Pancreas (tissue), 10 donors: ENCODE measurements around the gene ZNF212. TPM values are rescaled to one million over a fixed set of nuclear protein-coding genes. Genes with fewer than 3 reads are reported as not detected.

ENCODE experiments used
- ATAC-seq, 4 donors: fragments of 200-7000 bp; cut with Tn5 transposase; one replicate each; pipeline versions ENCODE4 v1.8.0 to v1.9.1; 2020; ENCODE audit warnings: mild to moderate bottlenecking in 4 of 4, moderate library complexity in 4 of 4
- DNase-seq, 6 donors: peaks; one replicate each; pipeline ENCODE4 v3.0.0-alpha.2; 2020
- FAIRE-seq: peaks from 2 replicates; lab custom pipeline; 2012; peaks lifted over from hg19 to GRCh38; lab: Jason Lieb, UNC
- H3K27ac ChIP-seq, 4 donors: fragments of 200-600 bp; sonication (generic); 1 replicate in 3 of 4; 2 replicates in 1 of 4; pipeline versions ENCODE4 v1.5.0 to v1.8.0; 2020
- H3K27me3 ChIP-seq, 4 donors: fragments of 200-600 bp; one replicate each; pipeline ENCODE4 v1.8.0; 2021
- H3K36me3 ChIP-seq, 3 donors: fragments of 200-600 bp; sonication (generic) in 1 of 3; one replicate each; pipeline versions ENCODE4 v1.5.0 to v1.8.0; 2020 to 2021
- H3K4me1 ChIP-seq, 3 donors: fragments of 200-600 bp; one replicate each; pipeline ENCODE4 v1.8.0; 2021
- H3K4me3 ChIP-seq, 4 donors: fragments of 200-600 bp; sonication (generic) in 2 of 4; one replicate each; pipeline versions ENCODE4 v1.5.0 to v1.8.0; 2020 to 2021
- H3K9me3 ChIP-seq, 4 donors: fragments of 200-600 bp; one replicate each; pipeline ENCODE4 v1.8.0; 2021
- CTCF ChIP-seq, 4 donors: fragments of 200-600 bp; sonication (generic) in 3 of 4; IDR thresholded peaks; one replicate each; pipeline versions ENCODE4 v1.5.0 to v1.8.0; 2021; ENCODE audit warnings: antibody characterized with exemption in 4 of 4
- WGBS, 2 donors: extraction: QIAGEN DNeasy Blood & Tissue Kit; methylation state at CpG; one replicate each; pipeline ENCODE4 v1.1.7; 2013; 5-methylcytosine and 5-hydroxymethylcytosine counted together
- intact Hi-C, 3 donors: fragments of 100-400 bp; cut with DNase I; formaldehyde crosslinking; loops; one replicate each; pipeline versions ENCODE4 v1.11.1 to v1.14.2; 2022
- polyA plus RNA-seq, 2 donors: library from polyadenylated mRNA; stranded (reverse); fragments of 200-250 nt; gene quantifications; one replicate each; pipeline ENCODE4 v1.2.3, GENCODE V29; 2013
- total RNA-seq, 6 donors: library from RNA; stranded (reverse); fragmentation: NEBNext Ultra II Directional in 4 of 6; extraction: Animal tissue kit (Norgen Biotek cat#: 25700) in 4 of 6; gene quantifications; one replicate each; pipeline versions ENCODE4 v1.2.1 to v1.2.4, GENCODE V29; 2021 to 2023
- donor health status: healthy with polysubstance abuse.
- donor health status: DM: no; HTN: no; CAD: no; lungs with moderate emphysema.
- donor health status: DM: no; HTN: no; CAD: no.
- donor health status: control.
- donor health status: control.
- donor health status: Bipolar disorder and iron deficiency.
- donor health status: DM: yes; HTN: yes; CAD: no.
- donor health status: DM: no; HTN: no; CAD: no.
- donor health status: DM: no; HTN: no; CAD: no.
- donor health status: DM: yes; HTN: yes; CAD: no.

Gene ZNF212
- total and polyA plus RNA-seq, 8 donors: 3.7 to 13.7 (median 5.5) TPM

GRCh38 chr7:149293338-149293737 lies 53.9 kb downstream of the ZNF212 start:
- no peak for FAIRE-seq
- H3K27me3 ChIP-seq: no peaks in the 10 kb centered on the region
- H3K4me3 ChIP-seq: no peak overlapping the region
- no peaks in the 10 kb centered on the region for H3K4me1 ChIP-seq
- no peak for TF ChIP-seq CTCF (IDR thresholded peaks at IDR 0.05)
- H3K27ac ChIP-seq: no peak overlapping the region
- H3K36me3 ChIP-seq: peaks cover 0 to 9% (median 0%) of the 10 kb centered on the region in 3 donors
- whole genome bisulfite sequencing, 2 donors: 90 to 98% methylated on average over 9 of the region's 9 CpGs
- intact Hi-C loops: no loop called here
- DNase-seq: no peak
- no peak for ATAC-seq
- no peaks in the 10 kb centered on the region for H3K9me3 ChIP-seq

- Histone ChIP-seq H3K9me3 (no peaks in the 10 kb centered on the region), H3K27ac (no peak overlapping the region), H3K4me1 (no peaks in the 10 kb centered on the region), H3K36me3 (peaks cover 0 to 9% (median 0%) of the 10 kb centered on the region in 3 donors), H3K4me3 (no peak overlapping the region), H3K27me3 (no peaks in the 10 kb centered on the region)
- intact Hi-C loops: no loop called here
- WGBS, 2 donors: 91% methylated on average over 15 of the region's 15 CpGs
- DNase-seq: no peak
- no peak for ATAC-seq
- FAIRE-seq: no peak
- no peak for TF ChIP-seq CTCF (IDR thresholded peaks at IDR 0.05)
Measured at GRCh38 chr7:149293946-149294633, 54.6 kb downstream of the ZNF212 start.

- H3K36me3 ChIP-seq: peaks cover 0 to 9% (median 0%) of the 10 kb centered on the region in 3 donors
- no peaks in the 10 kb centered on the region for H3K4me1 ChIP-seq
- intact Hi-C loops: no loop called here
- H3K4me3 ChIP-seq: no peak overlapping the region
- no peaks in the 10 kb centered on the region for H3K9me3 ChIP-seq
- ATAC-seq: no peak
- H3K27ac ChIP-seq: no peak overlapping the region
- FAIRE-seq: no peak
- 96 to 97% methylated on average over 55 of the region's 55 CpGs for WGBS, 2 donors
- TF ChIP-seq CTCF (IDR thresholded peaks at IDR 0.05): no peak
- no peak for DNase-seq
- H3K27me3 ChIP-seq: no peaks in the 10 kb centered on the region
Measured at GRCh38 chr7:149294634-149295480, 55.4 kb downstream of the ZNF212 start.

- no peak for DNase-seq
- Histone ChIP-seq H3K27me3 (no peaks in the 10 kb centered on the region), H3K36me3 (peaks cover 0 to 9% (median 0%) of the 10 kb centered on the region in 3 donors), H3K4me1 (no peaks in the 10 kb centered on the region), H3K4me3 (no peak overlapping the region), H3K9me3 (no peaks in the 10 kb centered on the region), H3K27ac (no peak overlapping the region)
- no peak for FAIRE-seq
- ATAC-seq: no peak
- intact Hi-C loops: no loop called here
- no peak for TF ChIP-seq CTCF (IDR thresholded peaks at IDR 0.05)
- WGBS, 2 donors: 89 to 92% methylated on average over 6 of the region's 6 CpGs
Measured at GRCh38 chr7:149295481-149295850, 56.0 kb downstream of the ZNF212 start.
